GM19023 (cell line): ENCODE results near the gene PYROXD2.

ENCODE experiments used
- ATAC-seq: cut with Tn5 transposase; IDR thresholded peaks from one replicate; pipeline ENCODE4 v1.9.1; 2021; ENCODE audit warnings: mild to moderate bottlenecking, moderate library complexity; ENCODE audit not compliant: unreplicated experiment

The PYROXD2 gene

GRCh38 chr10:98340261-98340939 is 74.6 kb downstream of the PYROXD2 start:
- ATAC-seq: peak; percentile 30

GRCh38 chr10:98339799-98340198 is 75.2 kb downstream of the PYROXD2 start:
- ATAC-seq: peak; percentile 79

GRCh38 chr10:98338896-98339295 is 76.1 kb downstream of the PYROXD2 start:
- no peak for ATAC-seq

GRCh38 chr10:98338318-98338717 is 76.7 kb downstream of the PYROXD2 start:
- no peak for ATAC-seq

- ATAC-seq: no peak
These were observed 77.5 kb downstream of the PYROXD2 start for GRCh38 chr10:98337484-98337883.
